Measurements from ENCODE around the gene ARSH.
"Not testable (repeated sequence)": the region's sequence is repeated elsewhere in the genome, so short reads cannot be mapped to it uniquely, and the experiment has no call there.

The ARSH gene

GRCh38 chrX:3006495-3006894, at the start of gene ARSH:
ARSH (plus strand) TSS chrX:3006546; CDS start chrX:3006613, 67 bp downstream.
- DNase-seq = no peak

- DNase-seq = no peak
These were observed 48.1 kb upstream of the ARSH start for GRCh38 chrX:2958199-2958598.

GRCh38 chrX:2960861-2961515, 45.4 kb upstream of the ARSH start:
- DNase-seq = no peak

- DNase-seq = no peak
These were observed 44.0 kb upstream of the ARSH start for GRCh38 chrX:2962381-2962780.

- not testable (repeated sequence) for DNase-seq
These were observed 42.9 kb upstream of the ARSH start for GRCh38 chrX:2963449-2963848.

- not testable (repeated sequence) for DNase-seq
These were observed 42.2 kb upstream of the ARSH start for GRCh38 chrX:2963992-2964794.

- DNase-seq = peak; percentile 0
These were observed 40.4 kb upstream of the ARSH start for GRCh38 chrX:2965965-2966364.

GRCh38 chrX:2967012-2967411, 39.3 kb upstream of the ARSH start:
- no peak for DNase-seq

GRCh38 chrX:2967584-2967983, 38.8 kb upstream of the ARSH start:
- no peak for DNase-seq

- DNase-seq = peak; percentile 0
These were observed 38.1 kb upstream of the ARSH start for GRCh38 chrX:2967998-2968909.

GRCh38 chrX:2969021-2969420, 37.3 kb upstream of the ARSH start:
- no peak for DNase-seq

- no peak for DNase-seq
These were observed 34.0 kb upstream of the ARSH start for GRCh38 chrX:2972391-2972790.

- DNase-seq = no peak
These were observed 31.4 kb upstream of the ARSH start for GRCh38 chrX:2974961-2975360.

GRCh38 chrX:2978639-2979038, 27.7 kb upstream of the ARSH start:
- DNase-seq = not testable (repeated sequence)

GRCh38 chrX:2984342-2984741, 22.0 kb upstream of the ARSH start:
- DNase-seq = no peak

GRCh38 chrX:2989565-2989964, 16.8 kb upstream of the ARSH start:
- DNase-seq = no peak

- no peak for DNase-seq
These were observed 4.2 kb downstream of the ARSH start for GRCh38 chrX:3010532-3010931.

- DNase-seq = no peak
These were observed 11.1 kb downstream of the ARSH start for GRCh38 chrX:3017492-3017891.

- no peak for DNase-seq
These were observed 17.8 kb downstream of the ARSH start for GRCh38 chrX:3024176-3024575.

GRCh38 chrX:3026074-3026815, 19.9 kb downstream of the ARSH start:
- DNase-seq = no peak

GRCh38 chrX:3029129-3029528, 22.8 kb downstream of the ARSH start:
- DNase-seq = no peak

- no peak for DNase-seq
These were observed 30.9 kb downstream of the ARSH start for GRCh38 chrX:3037218-3037617.

- no peak for DNase-seq
These were observed 37.9 kb downstream of the ARSH start for GRCh38 chrX:3044196-3044595.
